Activated T-cell treated with anti-CD3 and anti-CD28 coated beads, Interleukin-2, amount 50 U/mL, for 24 hours (primary cell): ENCODE results near the gene PTGR1.

ENCODE experiments used
- DNase-seq: peaks from one replicate; pipeline ENCODE4 v3.0.0-alpha.2; 2020
- H3K27ac Mint-ChIP-seq: 2 replicates; pipeline ENCODE4 v1.8.0; 2020; ENCODE audit warnings: mild to moderate bottlenecking, mixed read lengths
- H3K27me3 Mint-ChIP-seq: 2 replicates; pipeline ENCODE4 v1.8.0; 2020; ENCODE audit warnings: mixed read lengths
- H3K36me3 Mint-ChIP-seq: 2 replicates; pipeline ENCODE4 v1.8.0; 2020; ENCODE audit warnings: low read depth, mixed read lengths
- H3K4me1 Mint-ChIP-seq: 2 replicates; pipeline ENCODE4 v1.8.0; 2020; ENCODE audit warnings: low read depth, mixed read lengths
- H3K4me3 Mint-ChIP-seq: 2 replicates; pipeline ENCODE4 v1.8.0; 2020; ENCODE audit warnings: mild to moderate bottlenecking, moderate library complexity, mixed read lengths
- H3K9me3 Mint-ChIP-seq: 2 replicates; pipeline ENCODE4 v1.8.0; 2020; ENCODE audit warnings: mixed read lengths

PTGR1 gene

GRCh38 chr9:111533099-111533790, 66.2 kb downstream of the PTGR1 start:
- peaks cover 87% of the 10 kb centered on the region for H3K36me3 Mint-ChIP-seq

GRCh38 chr9:111531716-111532115, 67.7 kb downstream of the PTGR1 start:
- DNase-seq = no peak
- Mint-ChIP-seq H3K9me3 (peaks cover 26% of the 10 kb centered on the region), H3K36me3 (peaks cover 83% of the 10 kb centered on the region), H3K4me1 (peaks cover 6% of the 10 kb centered on the region), H3K27me3 (no peaks in the 10 kb centered on the region), H3K4me3 (no peak overlapping the region), H3K27ac (no peak overlapping the region)

More at GRCh38 chr9:111533099-111533790, 66.2 kb downstream of the PTGR1 start:
- H3K4me1 Mint-ChIP-seq = no peaks in the 10 kb centered on the region
- no peak overlapping the region for H3K27ac Mint-ChIP-seq
- no peak for DNase-seq
- peaks cover 32% of the 10 kb centered on the region for H3K9me3 Mint-ChIP-seq
- no peak overlapping the region for H3K4me3 Mint-ChIP-seq
- no peaks in the 10 kb centered on the region for H3K27me3 Mint-ChIP-seq

- Mint-ChIP-seq H3K27ac (no peak overlapping the region), H3K9me3 (peaks cover 22% of the 10 kb centered on the region), H3K36me3 (peaks cover 77% of the 10 kb centered on the region), H3K4me3 (no peak overlapping the region), H3K4me1 (peaks cover 22% of the 10 kb centered on the region), H3K27me3 (no peaks in the 10 kb centered on the region)
- DNase-seq = no peak
These were observed 69.7 kb downstream of the PTGR1 start for GRCh38 chr9:111529787-111530186.

- no peak overlapping the region for H3K4me3 Mint-ChIP-seq
- H3K27ac Mint-ChIP-seq = no peak overlapping the region
- H3K27me3 Mint-ChIP-seq = no peaks in the 10 kb centered on the region
- no peak for DNase-seq
- H3K36me3 Mint-ChIP-seq = peaks cover 53% of the 10 kb centered on the region
- H3K9me3 Mint-ChIP-seq = peaks cover 7% of the 10 kb centered on the region
- H3K4me1 Mint-ChIP-seq = peaks cover 28% of the 10 kb centered on the region
These were observed 72.1 kb downstream of the PTGR1 start for GRCh38 chr9:111527347-111527746.

- Mint-ChIP-seq H3K27ac (peak within 1 kb of the TSS; percentile 90), H3K4me1 (peaks cover 28% of the 10 kb centered on the region), H3K4me3 (peak within 1 kb of the TSS; percentile 86), H3K36me3 (peaks cover 38% of the 10 kb centered on the region), H3K9me3 (peaks cover 4% of the 10 kb centered on the region), H3K27me3 (no peaks in the 10 kb centered on the region)
- DNase-seq = peak; percentile 83
These were observed 74.1 kb downstream of the PTGR1 start, which contains the start of gene ZNF483 for GRCh38 chr9:111525056-111525977. Gene ZNF483 (plus strand): TSS chr9:111525179. CDS start chr9:111527396, 2,217 bp downstream.

- peak overlapping the region; percentile 86 for H3K4me3 Mint-ChIP-seq
- peaks cover 32% of the 10 kb centered on the region for H3K36me3 Mint-ChIP-seq
- no peaks in the 10 kb centered on the region for H3K27me3 Mint-ChIP-seq
- DNase-seq = no peak
- peaks cover 28% of the 10 kb centered on the region for H3K4me1 Mint-ChIP-seq
- peaks cover 4% of the 10 kb centered on the region for H3K9me3 Mint-ChIP-seq
- H3K27ac Mint-ChIP-seq = peak overlapping the region; percentile 90
These were observed 74.8 kb downstream of the PTGR1 start for GRCh38 chr9:111524731-111525055.

- no peaks in the 10 kb centered on the region for H3K27me3 Mint-ChIP-seq
- H3K4me3 Mint-ChIP-seq = no peak overlapping the region
- H3K27ac Mint-ChIP-seq = no peak overlapping the region
- H3K36me3 Mint-ChIP-seq = no peaks in the 10 kb centered on the region
- H3K9me3 Mint-ChIP-seq = peaks cover 2% of the 10 kb centered on the region
- no peaks in the 10 kb centered on the region for H3K4me1 Mint-ChIP-seq
- no peak for DNase-seq
These were observed 83.4 kb downstream of the PTGR1 start for GRCh38 chr9:111516061-111516465.

- Mint-ChIP-seq H3K27me3 (no peaks in the 10 kb centered on the region), H3K27ac (no peak overlapping the region), H3K9me3 (peaks cover 5% of the 10 kb centered on the region), H3K4me1 (peaks cover 3% of the 10 kb centered on the region), H3K36me3 (no peaks in the 10 kb centered on the region), H3K4me3 (no peak overlapping the region)
- no peak for DNase-seq
These were observed 84.5 kb downstream of the PTGR1 start for GRCh38 chr9:111514967-111515366.
